Smooth muscle cell (in vitro differentiated cells): ENCODE results near the gene IFTAP. TPM values are rescaled to one million over a fixed set of nuclear protein-coding genes. Genes with fewer than 3 reads are reported as not detected.

Experiments
- DNase-seq: peaks from one replicate; lab custom pipeline; 2025; ENCODE audit not compliant: unreplicated experiment; lab: John Stamatoyannopoulos, UW
- H2AFZ ChIP-seq: fragments of 200-600 bp; sonication (generic); 2 replicates; pipeline ENCODE4 v1.6.0; 2016; ENCODE audit warnings: antibody characterized with exemption, low read depth, mild to moderate bottlenecking
- H3F3A ChIP-seq: fragments of 200-600 bp; sonication (generic); 2 replicates; pipeline ENCODE4 v1.6.0; 2017; ENCODE audit warnings: antibody characterized with exemption, low read depth
- H3K27ac ChIP-seq: fragments of 200-600 bp; sonication (generic); 2 replicates; pipeline ENCODE4 v1.5.1; 2016; ENCODE audit warnings: low read depth, mild to moderate bottlenecking
- H3K27me3 ChIP-seq: fragments of 200-600 bp; sonication (generic); 2 replicates; pipeline ENCODE4 v1.6.1; 2016; ENCODE audit warnings: low read depth, mild to moderate bottlenecking
- H3K36me3 ChIP-seq: fragments of 200-600 bp; sonication (generic); 2 replicates; pipeline ENCODE4 v1.5.1; 2016; ENCODE audit warnings: low read depth
- H3K4me1 ChIP-seq: fragments of 200-600 bp; sonication (generic); 2 replicates; pipeline ENCODE4 v1.5.1; 2016; ENCODE audit warnings: low read depth
- H3K4me2 ChIP-seq: fragments of 200-600 bp; sonication (generic); 2 replicates; pipeline ENCODE4 v1.6.0; 2016; ENCODE audit warnings: mild to moderate bottlenecking
- H3K4me3 ChIP-seq: fragments of 200-600 bp; sonication (generic); 2 replicates; pipeline ENCODE4 v1.5.1; 2016; ENCODE audit warnings: mild to moderate bottlenecking
- H3K79me2 ChIP-seq: fragments of 200-600 bp; sonication (generic); 2 replicates; pipeline ENCODE4 v1.6.0; 2016; ENCODE audit warnings: low read depth, mild to moderate bottlenecking
- H3K9ac ChIP-seq: fragments of 200-600 bp; sonication (generic); 2 replicates; pipeline ENCODE4 v1.6.0; 2016; ENCODE audit warnings: low read depth
- H3K9me3 ChIP-seq: fragments of 200-600 bp; sonication (generic); replicated peaks from 2 replicates; pipeline ENCODE4 v1.5.1; 2016; ENCODE audit warnings: low read depth
- H4K20me1 ChIP-seq: fragments of 200-600 bp; sonication (generic); 2 replicates; pipeline ENCODE4 v1.6.0; 2016; ENCODE audit warnings: low read depth
- WGBS: methylation state at CpG from one replicate; pipeline ENCODE4 v1.1.7; 2016; ENCODE audit warnings: low lambda C conversion rate; 5-methylcytosine and 5-hydroxymethylcytosine counted together
- polyA plus RNA-seq: library from polyadenylated mRNA; unstranded; fragments of >200 nt; fragmentation: Nextera tagmentation; extraction: Ambion mirVana; gene quantifications from 2 replicates; pipeline ENCODE4 v1.2.1, GENCODE V29; 2016
- total RNA-seq: library from RNA; depleted of rRNA; stranded (reverse); fragments of >200 nt; gene quantifications from 2 replicates; pipeline ENCODE4 v1.2.3, GENCODE V29; 2014
- TF ChIP-seq, protein P1 (sequence below): fragments of 200-600 bp; sonication (generic); IDR thresholded peaks from 2 replicates; pipeline ENCODE4 v1.5.1; 2017; ENCODE audit warnings: borderline replicate concordance, mild to moderate bottlenecking, antibody characterized with exemption; ENCODE audit not compliant: insufficient read depth, poor library complexity, severe bottlenecking

The IFTAP gene
- total and polyA plus RNA-seq, 2 experiments from 2014 or later: 17.8 to 33.1 TPM

DNA sequence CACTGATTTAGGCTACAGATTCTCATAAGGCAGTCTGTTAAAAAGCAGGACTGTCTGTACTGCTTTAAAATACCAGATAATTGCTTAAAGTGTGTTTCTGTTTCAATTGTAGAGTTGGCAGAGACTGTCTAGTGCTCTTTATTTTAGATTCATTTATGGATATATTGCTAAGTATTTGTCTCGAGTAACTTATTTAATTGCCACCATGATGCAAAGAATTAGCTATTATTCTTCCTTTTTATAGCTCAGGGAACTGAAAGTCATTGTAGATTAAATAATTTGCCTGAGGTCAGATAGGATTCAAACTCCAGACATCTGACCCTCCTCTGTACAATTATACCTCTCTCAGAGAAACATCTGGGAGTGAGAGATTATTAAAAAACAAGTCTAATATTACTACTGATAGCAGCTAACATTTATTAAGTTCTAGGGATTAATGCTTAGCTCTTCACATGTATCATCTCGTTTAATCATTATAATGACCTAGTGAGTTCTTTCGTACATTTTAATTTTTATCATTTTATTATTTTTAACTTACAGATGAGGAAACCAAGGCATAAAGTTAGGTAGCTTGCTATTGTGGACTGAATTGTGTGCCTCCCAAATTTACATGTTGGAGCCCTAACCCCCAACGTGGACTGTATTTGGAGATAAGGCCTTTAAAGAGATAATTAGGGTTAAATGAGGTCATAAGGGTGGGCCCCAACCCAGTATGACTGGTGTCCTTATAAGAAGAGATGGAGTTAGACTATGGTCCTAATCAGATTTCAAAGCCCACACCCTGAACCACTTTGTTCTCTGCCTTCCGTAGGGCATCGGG is 23.5 kb downstream of the IFTAP start:
- Histone ChIP-seq H3K27me3 (no peaks in the 10 kb centered on the region), H3K79me2 (no peaks in the 10 kb centered on the region), H4K20me1 (no peaks in the 10 kb centered on the region), H3K9ac (no peak overlapping the region), H3K4me2 (no peak overlapping the region), H2AFZ (no peak overlapping the region), H3K4me3 (no peak overlapping the region), H3K36me3 (no peaks in the 10 kb centered on the region), H3F3A (no peaks in the 10 kb centered on the region), H3K9me3 (no peaks in the 10 kb centered on the region), H3K4me1 (no peaks in the 10 kb centered on the region), H3K27ac (no peak overlapping the region)
- WGBS: 77% methylated on average over 6 of the region's 6 CpGs
- TF ChIP-seq, protein P1, sequence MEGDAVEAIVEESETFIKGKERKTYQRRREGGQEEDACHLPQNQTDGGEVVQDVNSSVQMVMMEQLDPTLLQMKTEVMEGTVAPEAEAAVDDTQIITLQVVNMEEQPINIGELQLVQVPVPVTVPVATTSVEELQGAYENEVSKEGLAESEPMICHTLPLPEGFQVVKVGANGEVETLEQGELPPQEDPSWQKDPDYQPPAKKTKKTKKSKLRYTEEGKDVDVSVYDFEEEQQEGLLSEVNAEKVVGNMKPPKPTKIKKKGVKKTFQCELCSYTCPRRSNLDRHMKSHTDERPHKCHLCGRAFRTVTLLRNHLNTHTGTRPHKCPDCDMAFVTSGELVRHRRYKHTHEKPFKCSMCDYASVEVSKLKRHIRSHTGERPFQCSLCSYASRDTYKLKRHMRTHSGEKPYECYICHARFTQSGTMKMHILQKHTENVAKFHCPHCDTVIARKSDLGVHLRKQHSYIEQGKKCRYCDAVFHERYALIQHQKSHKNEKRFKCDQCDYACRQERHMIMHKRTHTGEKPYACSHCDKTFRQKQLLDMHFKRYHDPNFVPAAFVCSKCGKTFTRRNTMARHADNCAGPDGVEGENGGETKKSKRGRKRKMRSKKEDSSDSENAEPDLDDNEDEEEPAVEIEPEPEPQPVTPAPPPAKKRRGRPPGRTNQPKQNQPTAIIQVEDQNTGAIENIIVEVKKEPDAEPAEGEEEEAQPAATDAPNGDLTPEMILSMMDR: no peak
- DNase-seq: no peak

DNA sequence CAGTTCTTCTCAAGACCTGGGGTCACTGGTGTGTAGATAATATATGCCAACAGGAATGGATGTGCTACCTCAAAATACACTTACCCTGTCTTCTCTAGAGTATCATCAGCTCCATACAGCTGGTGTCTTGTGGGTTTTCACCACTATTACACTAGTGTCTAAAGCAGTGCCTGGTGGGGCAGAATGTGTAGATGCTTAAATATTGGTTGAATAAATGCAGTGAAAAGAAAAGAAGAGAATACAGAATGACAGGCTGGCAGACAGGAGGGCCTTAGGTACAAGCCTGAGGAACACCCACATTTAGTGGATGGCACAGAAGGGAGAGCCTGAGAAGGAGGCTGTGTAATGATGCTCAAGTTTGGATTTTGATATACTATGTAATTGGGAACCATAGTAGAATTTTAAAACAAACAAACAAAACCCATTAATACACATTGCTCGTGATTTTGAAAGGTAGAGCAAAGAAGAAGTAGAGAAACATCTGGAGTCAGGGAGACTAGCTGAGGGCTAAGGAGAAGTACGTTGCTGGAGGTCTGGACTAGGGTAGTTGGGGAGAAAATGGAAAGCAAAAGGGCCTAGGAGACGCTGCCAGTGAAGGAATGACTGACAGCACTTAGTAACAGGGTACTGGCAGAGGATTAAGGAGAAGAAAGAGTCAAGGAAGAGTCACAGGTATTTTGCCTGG is 24.2 kb downstream of the IFTAP start:
- Histone ChIP-seq H2AFZ (no peak overlapping the region), H4K20me1 (no peaks in the 10 kb centered on the region), H3F3A (no peaks in the 10 kb centered on the region), H3K4me3 (no peak overlapping the region), H3K27me3 (no peaks in the 10 kb centered on the region), H3K9me3 (no peaks in the 10 kb centered on the region), H3K4me2 (no peak overlapping the region), H3K9ac (no peak overlapping the region), H3K4me1 (no peaks in the 10 kb centered on the region), H3K79me2 (no peaks in the 10 kb centered on the region), H3K27ac (no peak overlapping the region), H3K36me3 (no peaks in the 10 kb centered on the region)
- 84% methylated on average over 3 of the region's 3 CpGs for WGBS
- TF ChIP-seq, protein P1: no peak
- no peak for DNase-seq

DNA sequence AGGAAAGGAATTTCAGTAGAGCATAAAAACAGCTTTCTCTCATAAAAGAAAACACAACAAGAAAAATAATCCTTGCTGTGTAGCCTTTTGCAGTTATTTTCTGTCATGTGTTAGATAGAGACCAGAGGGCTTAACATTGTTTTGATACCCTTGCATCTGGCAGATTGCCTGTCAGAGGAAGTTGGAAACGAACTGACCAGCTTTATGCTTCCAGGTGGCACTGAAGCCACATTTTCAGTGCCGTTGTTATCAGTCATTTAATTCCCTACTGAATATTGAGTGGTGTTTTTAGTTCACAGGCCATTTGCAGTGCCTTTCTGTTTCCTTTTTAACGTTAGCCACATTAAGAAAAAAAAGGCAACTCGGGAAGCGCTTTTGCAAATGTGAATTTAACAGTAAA is 25.2 kb downstream of the IFTAP start:
- 39% methylated on average over 5 of the region's 5 CpGs for WGBS
- Histone ChIP-seq H3K4me2 (no peak overlapping the region), H3K4me1 (no peaks in the 10 kb centered on the region), H3K9me3 (no peaks in the 10 kb centered on the region), H2AFZ (no peak overlapping the region), H4K20me1 (no peaks in the 10 kb centered on the region), H3K27ac (no peak overlapping the region), H3K36me3 (no peaks in the 10 kb centered on the region), H3K79me2 (no peaks in the 10 kb centered on the region), H3K27me3 (no peaks in the 10 kb centered on the region), H3F3A (no peaks in the 10 kb centered on the region), H3K9ac (no peak overlapping the region), H3K4me3 (no peak overlapping the region)
- TF ChIP-seq, protein P1: no peak
- DNase-seq: no peak

DNA sequence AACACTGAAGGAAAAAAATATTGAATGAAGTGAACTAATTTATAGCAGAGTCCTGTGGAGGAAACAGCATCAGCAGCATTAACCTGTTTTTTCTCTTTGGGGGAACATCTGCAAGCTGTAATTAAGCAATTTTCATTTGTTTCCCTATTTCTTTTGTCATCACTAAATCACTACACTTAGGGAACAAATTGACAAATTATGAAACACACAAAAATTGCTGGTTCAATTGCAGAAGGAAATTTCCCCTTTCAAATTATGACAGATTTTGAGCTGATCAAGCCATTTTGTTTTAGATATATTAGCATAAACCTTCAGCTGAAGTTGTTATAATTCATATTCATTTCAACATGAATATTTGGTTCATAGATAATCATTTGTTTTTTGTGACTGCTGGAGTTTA is 25.9 kb downstream of the IFTAP start:
- Histone ChIP-seq H4K20me1 (no peaks in the 10 kb centered on the region), H3K36me3 (no peaks in the 10 kb centered on the region), H3K9ac (no peak overlapping the region)

More for the DNA sequence above, 25.9 kb downstream of the IFTAP start:
- no peaks in the 10 kb centered on the region for H3K27me3 ChIP-seq
- H3K4me3 ChIP-seq: no peak overlapping the region
- no peak overlapping the region for H2AFZ ChIP-seq
- H3K27ac ChIP-seq: no peak overlapping the region
- H3K4me1 ChIP-seq: no peaks in the 10 kb centered on the region
- H3K79me2 ChIP-seq: no peaks in the 10 kb centered on the region
- no peak for DNase-seq
- TF ChIP-seq, protein P1: no peak
- no peaks in the 10 kb centered on the region for H3F3A ChIP-seq
- H3K4me2 ChIP-seq: no peak overlapping the region
- no peaks in the 10 kb centered on the region for H3K9me3 ChIP-seq
